IMR-90 (cell line): ENCODE measurements around the gene MS4A15. TPM values are rescaled to one million over a fixed set of nuclear protein-coding genes. Genes with fewer than 3 reads are reported as not detected.

ENCODE experiments used
- ATAC-seq: fragments of 200-7000 bp; cut with Tn5 transposase; 2 replicates; pipeline ENCODE4 v1.9.1; 2020; ENCODE audit warnings: low read depth, mild to moderate bottlenecking, moderate library complexity
- BruUV-seq: library from RNA; stranded (reverse); fragments of 400-500 nt; replicated peaks from 2 replicates; lab custom pipeline; 2021; lab: Mats Ljungman, UMichigan
- CTCF ChIA-PET: fragments of 300-600 bp; formaldehyde crosslinking; extraction: SDS; loops from one replicate; lab custom pipeline; 2021; ENCODE audit warnings: antibody characterized with exemption; lab: Yijun Ruan, JAX
- POLR2A ChIA-PET: fragments of 300-600 bp; sonication (Branson Sonifier 250); formaldehyde crosslinking; loops from one replicate; lab custom pipeline; 2022; ENCODE audit warnings: antibody characterized with exemption; ENCODE audit not compliant: unreplicated experiment; lab: Charles Lee
- DNase-seq: peaks from one replicate; pipeline ENCODE4 v3.0.0; 2013
- H2AFZ ChIP-seq: replicated peaks from 2 replicates; pipeline ENCODE3; 2013; ENCODE audit warnings: low read length, mild to moderate bottlenecking; ENCODE audit not compliant: poor library complexity
- H2AK5ac ChIP-seq: 2 replicates; pipeline ENCODE4 v1.6.1; 2013; ENCODE audit warnings: low read depth, low read length, inconsistent platforms
- H2AK9ac ChIP-seq: replicated peaks from 2 replicates; pipeline ENCODE3; 2013; ENCODE audit warnings: mild to moderate bottlenecking, low read depth, low read length, moderate library complexity; ENCODE audit not compliant: poor library complexity
- H2BK120ac ChIP-seq: 2 replicates; pipeline ENCODE4 v1.6.1; 2013; ENCODE audit warnings: low read depth, low read length, inconsistent platforms
- H2BK15ac ChIP-seq: 3 replicates; pipeline ENCODE4 v1.6.1; 2013; ENCODE audit warnings: low read depth, low read length, inconsistent platforms
- H2BK20ac ChIP-seq: 2 replicates; pipeline ENCODE4 v1.6.1; 2013; ENCODE audit warnings: low read depth, mild to moderate bottlenecking, inconsistent platforms, low read length, moderate library complexity
- H2BK5ac ChIP-seq: 2 replicates; pipeline ENCODE4 v1.6.1; 2013; ENCODE audit warnings: mild to moderate bottlenecking, low read depth, low read length, inconsistent platforms; ENCODE audit not compliant: poor library complexity, severe bottlenecking
- H3K14ac ChIP-seq: replicated peaks from 2 replicates; pipeline ENCODE4 v1.6.1; 2013; ENCODE audit warnings: low read depth, low read length, inconsistent platforms
- H3K18ac ChIP-seq: 2 replicates; pipeline ENCODE4 v1.6.1; 2013; ENCODE audit warnings: low read depth, low read length, control low read depth
- H3K23ac ChIP-seq: 2 replicates; pipeline ENCODE4 v1.6.1; 2013; ENCODE audit warnings: low read depth, low read length, inconsistent platforms
- H3K27ac ChIP-seq: 2 replicates; pipeline ENCODE4 v1.5.1; 2013; ENCODE audit warnings: mild to moderate bottlenecking, control low read depth, low read length; ENCODE audit not compliant: insufficient read depth
- H3K27me3 ChIP-seq: 2 replicates; pipeline ENCODE4 v1.6.1; 2013; ENCODE audit warnings: low read length; ENCODE audit not compliant: control insufficient read depth, insufficient read depth
- H3K36me3 ChIP-seq: 2 replicates; pipeline ENCODE4 v1.6.1; 2013; ENCODE audit warnings: low read length, mixed read lengths; ENCODE audit not compliant: control insufficient read depth, insufficient read depth
- H3K4ac ChIP-seq: 2 replicates; pipeline ENCODE4 v1.6.1; 2013; ENCODE audit warnings: low read depth, low read length, inconsistent platforms
- H3K4me1 ChIP-seq: 2 replicates; pipeline ENCODE4 v1.6.1; 2013; ENCODE audit warnings: low read length, mixed read lengths; ENCODE audit not compliant: control insufficient read depth, insufficient read depth
- H3K4me2 ChIP-seq: 2 replicates; pipeline ENCODE4 v1.6.1; 2013; ENCODE audit warnings: low read depth, mild to moderate bottlenecking, control low read depth, low read length, moderate library complexity
- H3K4me3 ChIP-seq: 2 replicates; pipeline ENCODE4 v1.5.1; 2013; ENCODE audit warnings: low read depth, mild to moderate bottlenecking, control low read depth, low read length, moderate library complexity; ENCODE audit not compliant: insufficient read depth
- H3K56ac ChIP-seq: 2 replicates; pipeline ENCODE4 v1.6.1; 2013; ENCODE audit warnings: low read length, inconsistent platforms; ENCODE audit not compliant: insufficient read depth; ENCODE audit errors: extremely low read depth
- H3K79me1 ChIP-seq, 2 experiments: 2 replicates each; pipeline ENCODE4 v1.6.1; 2013; ENCODE audit warnings: low read length in 2 of 2, inconsistent platforms in 1 of 2, low read depth in 1 of 2
- H3K9ac ChIP-seq: 2 replicates; pipeline ENCODE4 v1.6.1; 2013; ENCODE audit warnings: low read depth, low read length, control low read depth
- H3K9me1 ChIP-seq: 2 replicates; pipeline ENCODE4 v1.6.1; 2013; ENCODE audit warnings: low read length, inconsistent platforms; ENCODE audit not compliant: insufficient read depth
- H3K9me3 ChIP-seq: 2 replicates; pipeline ENCODE4 v1.6.1; 2013; ENCODE audit warnings: low read length; ENCODE audit not compliant: control insufficient read depth, insufficient read depth
- H4K20me1 ChIP-seq: 2 replicates; pipeline ENCODE4 v1.6.1; 2013; ENCODE audit warnings: low read length, inconsistent platforms; ENCODE audit not compliant: insufficient read depth
- H4K5ac ChIP-seq: 2 replicates; pipeline ENCODE4 v1.6.1; 2013; ENCODE audit warnings: mild to moderate bottlenecking, low read depth, low read length, control low read depth
- H4K8ac ChIP-seq, 2 experiments: 2 replicates each; pipeline ENCODE4 v1.6.1; 2013; ENCODE audit warnings: low read depth in 2 of 2, low read length in 2 of 2, control low read depth in 1 of 2, inconsistent platforms in 1 of 2
- H4K91ac ChIP-seq: 2 replicates; pipeline ENCODE4 v1.6.1; 2013; ENCODE audit warnings: low read depth, low read length, inconsistent platforms; ENCODE audit not compliant: insufficient read depth
- MAFK ChIP-seq: IDR thresholded peaks from 2 replicates; pipeline ENCODE4 v1.6.1; 2012; ENCODE audit warnings: low read depth, low read length, improper control_type of control experiment
- NFE2L2 ChIP-seq: fragments of 150-350 bp; IDR thresholded peaks from 2 replicates; pipeline ENCODE4 v1.6.1; 2016; ENCODE audit warnings: low read depth, mild to moderate bottlenecking, low read length
- WGBS, 2 experiments: methylation state at CpG; one replicate each; pipeline versions ENCODE4 v1.1.5 to v1.1.7; 2013; ENCODE audit warnings: missing lambda C conversion rate in 2 of 2; ENCODE audit not compliant: insufficient read length in 1 of 2; ENCODE audit errors: extremely low coverage in 2 of 2; 5-methylcytosine and 5-hydroxymethylcytosine counted together
- dilution Hi-C: fragments of 300-500 bp; cut with HindIII; formaldehyde crosslinking; loops from one replicate; pipeline ENCODE4 v1.14.3; 2018; ENCODE audit warnings: low sequenced_read_pairs; ENCODE audit not compliant: unreplicated experiment
- in situ Hi-C: fragments of 300-500 bp; cut with MboI; formaldehyde crosslinking; loops from 3 replicates; pipeline ENCODE4 v1.14.3; 2019; ENCODE audit warnings: low sequenced_read_pairs, inconsistent platforms, mixed read lengths
- intact Hi-C: fragments of 100-400 bp; cut with micrococcal nuclease; formaldehyde crosslinking; loops from 2 replicates; pipeline ENCODE4 v1.10.0; 2022
- polyA plus RNA-seq, 3 experiments: library from polyadenylated mRNA; depleted of rRNA; stranded (reverse); fragments of >200 nt; gene quantifications; 2 replicates each; pipeline ENCODE4 v1.2.3, GENCODE V29; 2012; ENCODE audit warnings: low replicate concordance in 1 of 3
- total RNA-seq: library from RNA; depleted of rRNA; stranded (reverse); fragments of >200 nt; gene quantifications from 2 replicates; pipeline ENCODE4 v1.2.3, GENCODE V29; 2012

Gene MS4A15
- total and polyA plus RNA-seq, 2 of the 4 experiments (the other 2 are of a cell fraction), result not detected

DNA sequence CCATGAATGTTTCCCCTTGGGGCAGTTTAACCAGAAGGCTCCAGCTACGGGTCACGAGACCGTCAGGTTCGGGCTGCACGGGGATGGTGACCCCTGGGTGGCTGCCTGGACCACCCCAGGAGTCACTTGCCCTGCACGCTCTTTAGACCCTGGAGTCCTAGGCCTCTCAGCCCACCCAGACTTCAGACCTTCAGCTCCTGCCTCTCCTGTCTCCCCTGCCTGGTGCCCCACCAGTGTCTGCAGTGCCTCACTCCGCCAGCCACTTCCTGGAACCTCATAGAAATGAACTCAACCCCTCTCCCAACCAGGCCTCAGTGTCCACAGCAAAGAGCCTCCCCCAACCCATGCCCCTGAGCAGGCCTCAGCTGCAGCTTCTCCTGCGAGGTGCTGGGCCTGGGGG lies 16.0 kb downstream of the MS4A15 start:
- 77% methylated on average over 6 of the region's 8 CpGs; no CpG with 5 or more reads in 1 of the 2 experiments for WGBS, 2 experiments
- ChIA-PET POLR2A (no interaction called here), CTCF (interaction anchor here (0.6 to 0.9 kb wide), 2 partner anchors 58 to 115 kb away, joined by 3 read pairs; no protein-coding TSS in a partner anchor)
- Histone ChIP-seq H2AFZ (no peak overlapping the region), H4K5ac (no peak overlapping the region), H2BK15ac (no peak overlapping the region), H3K4me3 (no peak overlapping the region), H3K18ac (no peak overlapping the region), H3K56ac (no peak overlapping the region), H3K9me3 (no peaks in the 10 kb centered on the region), H2AK5ac (no peak overlapping the region), H4K20me1 (no peaks in the 10 kb centered on the region), H3K14ac (no peak overlapping the region), H4K8ac (no peak overlapping the region), H3K4me1 (no peaks in the 10 kb centered on the region; the same call in 1 of the 2 replicates), H2BK5ac (no peak overlapping the region), H4K91ac (no peak overlapping the region), H3K27ac (no peak overlapping the region), H2BK120ac (no peak overlapping the region), H3K9ac (no peak overlapping the region), H3K79me1 (no peaks in the 10 kb centered on the region), H3K9me1 (peaks cover 5% of the 10 kb centered on the region; the same call in 1 of the 2 replicates), H3K23ac (no peak overlapping the region), H3K4ac (no peak overlapping the region), H3K36me3 (no peaks in the 10 kb centered on the region), H3K4me2 (no peak overlapping the region), H3K27me3 (peaks cover 8% of the 10 kb centered on the region), H2BK20ac (no peak overlapping the region), H2AK9ac (no peak overlapping the region)
- intact Hi-C loops, result no loop called here
- no TSS peak for BruUV-seq
- in situ Hi-C loops, result no loop called here
- DNase-seq (no peak), ATAC-seq (no peak)
- TF ChIP-seq MAFK (no peak), NFE2L2 (no peak)
- dilution Hi-C loops, result no loop called here
